ENCODE measurements around the gene RAPGEF4.

The RAPGEF4 gene

GRCh38 chr2:172833898-172834297 lies 98.3 kb downstream of the RAPGEF4 start:
- DNase-seq: no peak

GRCh38 chr2:172834881-172835280 lies 99.2 kb downstream of the RAPGEF4 start:
- peak; percentile 83 for DNase-seq

- DNase-seq: peak; percentile 66
Measured at GRCh38 chr2:172836347-172836821, 100.7 kb downstream of the RAPGEF4 start.

GRCh38 chr2:172836827-172837226 lies 101.2 kb downstream of the RAPGEF4 start:
- DNase-seq: no peak

GRCh38 chr2:172839446-172839845 lies 103.8 kb downstream of the RAPGEF4 start:
- no peak for DNase-seq

- DNase-seq: no peak
Measured at GRCh38 chr2:172842511-172843265, 107.0 kb downstream of the RAPGEF4 start.

- no peak for DNase-seq
Measured at GRCh38 chr2:172843266-172843582, 107.6 kb downstream of the RAPGEF4 start.

GRCh38 chr2:172843902-172844715 lies 108.5 kb downstream of the RAPGEF4 start:
- no peak for DNase-seq

GRCh38 chr2:172845028-172845630 lies 109.5 kb downstream of the RAPGEF4 start:
- DNase-seq: no peak

- DNase-seq: no peak
Measured at GRCh38 chr2:172846551-172846950, 110.9 kb downstream of the RAPGEF4 start.

- no peak for DNase-seq
Measured at GRCh38 chr2:172847188-172847587, 111.5 kb downstream of the RAPGEF4 start.

- no peak for DNase-seq
Measured at GRCh38 chr2:172848519-172848918, 112.9 kb downstream of the RAPGEF4 start.

GRCh38 chr2:172849519-172850217 lies 114.0 kb downstream of the RAPGEF4 start:
- no peak for DNase-seq

GRCh38 chr2:172855588-172855987 lies 119.9 kb downstream of the RAPGEF4 start:
- DNase-seq: no peak

- no peak for DNase-seq
Measured at GRCh38 chr2:172856606-172857005, 121.0 kb downstream of the RAPGEF4 start.

GRCh38 chr2:172858473-172858745 lies 122.8 kb downstream of the RAPGEF4 start:
- DNase-seq: no peak

GRCh38 chr2:172859581-172860335 lies 124.1 kb downstream of the RAPGEF4 start:
- peak; percentile 9 for DNase-seq

- DNase-seq: no peak
Measured at GRCh38 chr2:172860336-172860707, 124.7 kb downstream of the RAPGEF4 start.

- DNase-seq: no peak
Measured at GRCh38 chr2:172861098-172861497, 125.5 kb downstream of the RAPGEF4 start.

- DNase-seq: no peak
Measured at GRCh38 chr2:172861656-172862476, 126.2 kb downstream of the RAPGEF4 start.

- no peak for DNase-seq
Measured at GRCh38 chr2:172863341-172863740, 127.7 kb downstream of the RAPGEF4 start.

- DNase-seq: peak; percentile 7
Measured at GRCh38 chr2:172864182-172864581, 128.5 kb downstream of the RAPGEF4 start.

Measured in NCI-H510A (cell line).